HG02759 (cell line): Measurements from ENCODE around the gene PCDHGA6.
A peak's percentile ranks its signal among the peaks of the same experiment; 100 is the strongest.
"Not testable (repeated sequence)": the region's sequence is repeated elsewhere in the genome, so short reads cannot be mapped to it uniquely, and the experiment has no call there.

Source experiments
- ATAC-seq: cut with Tn5 transposase; IDR thresholded peaks from one replicate; pipeline ENCODE4 v1.9.1; 2021; ENCODE audit warnings: mild to moderate bottlenecking, moderate library complexity; ENCODE audit not compliant: unreplicated experiment

The PCDHGA6 gene

DNA sequence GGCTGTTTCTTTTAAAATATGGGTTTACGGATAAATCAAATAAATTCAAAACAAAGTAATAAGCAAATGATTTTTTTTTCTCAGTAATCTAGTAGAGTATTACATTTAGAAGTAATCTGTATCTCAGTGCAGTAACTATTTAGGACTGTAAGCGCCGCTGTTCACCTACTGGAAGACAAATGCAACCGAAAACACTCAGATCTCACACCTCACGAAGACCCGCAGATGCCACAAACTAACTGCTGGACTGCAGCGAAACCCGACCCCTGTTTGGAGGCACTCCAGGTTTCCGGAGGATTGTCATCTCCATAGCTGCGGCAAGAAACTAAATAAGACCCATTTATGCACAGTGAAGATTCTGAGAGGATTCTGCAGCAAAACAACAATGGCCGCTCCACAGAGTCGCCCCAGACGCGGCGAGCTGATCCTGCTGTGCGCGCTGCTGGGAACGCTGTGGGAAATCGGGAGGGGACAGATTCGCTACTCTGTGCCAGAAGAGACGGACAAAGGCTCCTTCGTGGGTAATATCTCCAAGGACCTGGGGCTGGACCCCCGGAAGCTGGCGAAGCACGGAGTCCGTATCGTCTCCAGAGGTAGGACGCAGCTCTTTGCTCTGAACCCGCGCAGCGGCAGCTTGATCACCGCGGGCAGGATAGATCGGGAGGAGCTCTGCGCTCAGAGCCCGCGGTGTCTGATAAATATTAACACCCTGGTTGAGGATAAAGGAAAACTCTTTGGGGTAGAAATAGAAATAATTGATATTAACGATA, 18.9 kb downstream of the PCDHGA6 start, which contains the start of gene PCDHGA8:
PCDHGA8 (plus strand) TSS at position 205 of the 770 bp plus-strand sequence; CDS start at position 386, 181 bp downstream.
- no peak for ATAC-seq

DNA sequence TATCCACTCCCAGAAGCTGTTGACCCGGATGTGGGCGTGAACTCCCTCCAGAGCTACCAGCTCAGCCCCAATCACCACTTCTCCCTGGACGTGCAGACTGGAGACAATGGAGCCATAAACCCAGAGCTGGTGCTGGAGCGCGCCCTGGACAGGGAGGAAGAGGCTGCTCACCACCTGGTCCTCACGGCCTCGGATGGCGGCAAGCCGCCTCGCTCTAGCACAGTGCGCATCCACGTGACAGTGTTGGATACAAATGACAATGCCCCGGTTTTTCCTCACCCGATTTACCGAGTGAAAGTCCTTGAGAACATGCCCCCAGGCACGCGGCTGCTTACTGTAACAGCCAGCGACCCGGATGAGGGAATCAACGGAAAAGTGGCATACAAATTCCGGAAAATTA, 19.6 kb downstream of the PCDHGA6 start:
- ATAC-seq = no peak

DNA sequence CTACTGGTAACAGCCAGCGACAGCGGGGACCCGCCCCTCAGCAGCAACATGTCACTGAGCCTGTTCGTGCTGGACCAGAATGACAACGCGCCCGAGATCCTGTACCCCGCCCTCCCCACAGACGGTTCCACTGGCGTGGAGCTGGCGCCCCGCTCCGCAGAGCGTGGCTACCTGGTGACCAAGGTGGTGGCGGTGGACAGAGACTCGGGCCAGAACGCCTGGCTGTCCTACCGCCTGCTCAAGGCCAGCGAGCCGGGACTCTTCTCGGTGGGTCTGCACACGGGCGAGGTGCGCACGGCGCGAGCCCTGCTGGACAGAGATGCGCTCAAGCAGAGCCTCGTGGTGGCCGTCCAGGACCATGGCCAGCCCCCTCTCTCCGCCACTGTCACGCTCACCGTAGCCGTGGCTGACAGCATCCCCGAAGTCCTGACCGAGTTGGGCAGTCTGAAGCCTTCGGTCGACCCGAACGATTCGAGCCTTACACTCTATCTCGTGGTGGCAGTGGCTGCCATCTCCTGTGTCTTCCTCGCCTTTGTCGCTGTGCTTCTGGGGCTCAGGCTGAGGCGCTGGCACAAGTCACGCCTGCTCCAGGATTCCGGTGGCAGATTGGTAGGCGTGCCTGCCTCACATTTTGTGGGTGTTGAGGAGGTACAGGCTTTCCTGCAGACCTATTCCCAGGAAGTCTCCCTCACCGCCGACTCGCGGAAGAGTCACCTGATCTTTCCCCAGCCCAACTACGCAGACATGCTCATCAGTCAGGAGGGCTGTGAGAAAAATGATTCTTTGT, 20.9 kb downstream of the PCDHGA6 start:
- ATAC-seq = not testable (repeated sequence)

DNA sequence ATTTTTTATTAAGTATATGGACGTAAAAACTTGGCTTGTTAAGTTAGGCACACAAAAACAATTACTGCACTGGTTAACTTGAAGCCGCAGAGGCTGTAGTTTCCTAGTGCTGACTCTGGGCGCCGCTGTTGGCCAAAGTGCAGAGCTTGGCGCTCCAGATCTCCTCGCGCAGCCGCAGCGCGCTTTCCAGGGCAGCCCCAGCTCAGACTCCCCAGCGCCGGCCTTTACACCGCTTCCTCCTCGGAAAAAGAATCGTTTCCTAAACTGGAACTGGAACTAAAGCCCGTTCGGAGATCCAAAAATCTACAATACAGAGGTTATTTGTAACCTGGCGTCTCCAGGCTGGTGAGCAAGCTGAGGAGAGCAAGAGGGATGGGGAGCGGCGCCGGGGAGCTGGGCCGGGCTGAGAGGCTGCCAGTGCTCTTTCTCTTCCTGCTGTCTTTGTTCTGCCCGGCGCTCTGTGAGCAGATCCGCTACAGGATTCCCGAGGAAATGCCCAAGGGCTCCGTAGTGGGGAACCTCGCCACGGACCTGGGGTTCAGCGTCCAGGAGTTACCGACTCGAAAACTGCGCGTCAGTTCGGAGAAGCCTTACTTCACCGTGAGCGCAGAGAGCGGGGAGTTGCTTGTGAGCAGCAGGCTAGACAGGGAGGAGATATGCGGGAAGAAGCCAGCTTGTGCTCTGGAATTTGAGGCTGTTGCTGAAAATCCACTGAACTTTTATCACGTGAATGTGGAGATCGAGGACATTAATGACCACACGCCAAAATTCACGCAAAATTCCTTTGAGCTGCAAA, 24.3 kb downstream of the PCDHGA6 start, which contains the start of gene PCDHGB5:
PCDHGB5 (plus strand) TSS at position 192 of the 796 bp plus-strand sequence; CDS start at position 373, 181 bp downstream.
- peak; percentile 98 for ATAC-seq

DNA sequence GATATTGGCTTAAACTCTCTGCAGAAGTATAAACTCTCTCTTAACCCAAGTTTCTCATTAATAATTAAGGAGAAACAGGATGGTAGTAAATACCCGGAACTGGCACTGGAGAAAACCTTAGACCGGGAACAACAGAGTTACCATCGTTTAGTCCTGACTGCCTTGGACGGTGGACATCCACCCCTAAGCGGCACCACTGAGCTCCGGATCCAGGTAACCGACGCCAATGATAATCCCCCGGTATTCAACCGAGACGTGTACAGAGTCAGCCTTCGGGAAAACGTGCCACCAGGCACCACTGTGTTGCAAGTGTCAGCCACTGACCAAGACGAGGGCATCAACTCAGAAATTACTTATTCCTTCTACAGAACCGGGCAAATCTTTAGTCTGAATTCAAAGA, 24.9 kb downstream of the PCDHGA6 start:
- ATAC-seq = no peak

DNA sequence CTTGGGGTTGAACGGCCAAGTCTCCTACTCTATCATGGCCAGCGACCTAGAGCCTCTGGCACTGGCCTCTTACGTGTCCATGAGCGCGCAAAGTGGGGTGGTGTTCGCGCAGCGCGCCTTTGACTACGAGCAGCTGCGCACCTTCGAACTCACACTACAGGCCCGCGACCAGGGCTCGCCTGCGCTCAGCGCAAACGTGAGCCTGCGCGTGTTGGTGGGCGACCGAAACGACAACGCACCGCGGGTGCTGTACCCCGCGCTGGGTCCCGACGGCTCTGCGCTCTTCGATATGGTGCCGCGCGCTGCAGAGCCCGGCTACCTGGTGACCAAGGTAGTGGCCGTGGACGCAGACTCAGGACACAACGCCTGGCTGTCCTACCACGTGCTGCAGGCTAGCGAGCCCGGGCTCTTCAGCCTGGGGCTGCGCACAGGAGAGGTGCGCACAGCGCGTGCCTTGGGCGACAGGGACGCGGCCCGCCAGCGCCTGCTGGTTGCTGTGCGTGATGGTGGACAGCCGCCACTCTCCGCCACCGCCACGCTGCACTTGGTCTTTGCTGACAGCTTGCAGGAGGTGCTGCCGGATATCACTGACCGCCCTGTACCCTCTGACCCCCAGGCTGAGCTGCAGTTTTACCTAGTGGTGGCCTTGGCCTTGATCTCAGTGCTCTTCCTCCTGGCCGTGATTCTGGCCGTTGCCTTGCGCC, 26.0 kb downstream of the PCDHGA6 start:
- ATAC-seq = no peak

DNA sequence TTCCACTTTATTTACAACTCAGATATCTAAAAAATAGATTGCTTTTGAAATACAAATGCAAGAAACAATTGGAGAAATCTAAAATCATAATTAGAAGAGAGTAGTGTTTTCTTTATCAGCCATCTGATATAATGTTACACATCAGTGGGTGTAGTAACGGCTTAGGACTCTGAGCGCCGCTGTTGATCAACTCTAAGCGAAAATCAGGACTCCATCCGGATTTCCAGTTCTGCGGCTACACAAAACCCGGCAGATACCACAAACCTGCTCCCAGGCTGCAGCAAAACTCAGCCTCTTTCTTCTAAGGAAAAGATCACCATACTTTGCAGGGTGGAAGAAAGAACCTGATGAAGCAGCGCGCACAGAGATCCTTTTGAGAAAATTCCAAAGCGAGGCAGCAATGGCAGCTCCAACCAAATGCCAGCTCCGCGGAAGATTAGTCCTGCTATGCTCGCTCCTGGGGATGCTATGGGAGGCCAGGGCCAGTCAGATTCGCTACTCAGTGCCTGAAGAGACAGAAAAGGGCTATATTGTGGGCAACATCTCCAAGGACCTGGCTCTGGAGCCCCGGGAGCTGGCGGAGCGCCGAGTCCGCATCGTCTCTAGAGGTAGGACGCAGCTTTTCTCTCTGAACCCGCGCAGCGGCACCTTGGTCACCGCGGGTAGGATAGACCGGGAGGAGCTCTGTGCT, 29.0 kb downstream of the PCDHGA6 start, which contains the start of gene PCDHGA9:
PCDHGA9 (plus strand) TSS at position 226 of the 691 bp plus-strand sequence; CDS start at position 401, 175 bp downstream.
- no peak for ATAC-seq

DNA sequence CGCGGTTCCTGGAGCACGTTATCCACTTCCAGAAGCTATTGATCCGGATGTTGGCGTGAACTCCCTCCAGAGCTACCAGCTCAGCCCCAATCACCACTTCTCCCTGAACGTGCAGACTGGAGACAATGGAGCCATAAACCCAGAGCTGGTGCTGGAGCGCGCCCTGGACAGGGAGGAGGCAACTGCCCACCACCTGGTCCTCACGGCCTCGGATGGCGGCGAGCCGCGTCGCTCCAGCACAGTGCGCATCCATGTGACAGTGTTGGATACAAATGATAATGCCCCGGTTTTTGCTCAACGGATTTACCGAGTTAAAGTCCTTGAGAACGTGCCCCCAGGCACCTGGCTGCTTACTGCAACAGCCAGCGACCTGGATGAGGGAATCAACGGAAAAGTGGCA, 29.7 kb downstream of the PCDHGA6 start:
- ATAC-seq = no peak

DNA sequence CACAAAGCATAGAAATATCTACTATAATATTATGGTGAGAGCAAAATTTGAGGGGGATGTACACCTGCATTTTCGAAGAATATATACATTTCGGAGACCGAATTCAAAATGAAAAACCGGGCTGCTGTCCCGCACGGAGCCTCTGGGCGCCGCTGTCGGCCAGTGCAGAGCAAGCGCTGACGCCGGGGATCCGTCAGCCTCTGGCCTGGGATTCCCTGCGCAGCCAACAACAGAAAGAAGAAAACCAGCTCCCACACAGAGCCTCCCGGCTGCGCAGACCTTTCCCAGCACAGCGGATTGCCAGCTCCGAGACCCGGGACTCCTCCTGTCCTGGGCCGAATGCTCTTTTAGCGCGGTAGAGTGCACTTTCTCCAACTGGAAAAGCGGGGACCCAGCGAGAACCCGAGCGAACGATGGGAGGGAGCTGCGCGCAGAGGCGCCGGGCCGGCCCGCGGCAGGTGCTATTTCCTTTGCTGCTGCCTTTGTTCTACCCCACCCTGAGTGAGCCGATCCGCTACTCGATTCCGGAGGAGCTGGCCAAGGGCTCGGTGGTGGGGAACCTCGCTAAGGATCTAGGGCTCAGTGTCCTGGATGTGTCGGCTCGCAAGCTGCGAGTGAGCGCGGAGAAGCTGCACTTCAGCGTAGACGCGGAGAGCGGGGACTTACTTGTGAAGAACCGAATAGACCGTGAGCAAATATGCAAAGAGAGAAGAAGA, 34.3 kb downstream of the PCDHGA6 start, which contains the start of gene PCDHGB6:
PCDHGB6 (plus strand) TSS at position 232 of the 716 bp plus-strand sequence; CDS start at position 414, 182 bp downstream.
- peak; percentile 65 for ATAC-seq

DNA sequence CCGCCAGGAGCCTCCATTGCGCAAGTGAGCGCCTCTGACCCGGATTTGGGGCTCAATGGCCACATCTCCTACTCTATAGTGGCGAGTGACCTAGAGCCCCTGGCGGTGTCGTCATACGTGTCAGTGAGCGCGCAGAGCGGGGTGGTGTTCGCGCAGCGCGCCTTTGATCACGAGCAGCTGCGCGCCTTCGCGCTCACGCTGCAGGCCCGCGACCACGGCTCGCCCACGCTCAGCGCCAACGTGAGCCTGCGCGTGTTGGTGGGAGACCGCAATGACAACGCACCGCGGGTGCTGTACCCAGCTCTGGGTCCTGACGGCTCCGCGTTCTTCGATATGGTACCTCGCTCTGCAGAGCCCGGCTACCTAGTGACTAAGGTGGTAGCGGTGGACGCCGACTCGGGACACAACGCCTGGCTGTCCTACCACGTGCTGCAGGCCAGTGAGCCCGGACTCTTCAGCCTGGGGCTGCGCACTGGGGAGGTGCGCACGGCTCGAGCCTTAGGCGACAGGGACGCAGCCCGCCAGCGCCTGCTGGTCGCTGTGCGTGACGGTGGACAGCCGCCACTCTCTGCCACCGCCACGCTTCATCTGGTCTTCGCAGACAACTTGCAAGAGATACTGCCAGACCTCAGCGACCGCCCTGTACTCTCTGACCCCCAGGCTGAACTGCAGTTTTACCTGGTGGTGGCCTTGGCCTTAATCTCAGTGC, 36.1 kb downstream of the PCDHGA6 start:
- ATAC-seq = no peak

DNA sequence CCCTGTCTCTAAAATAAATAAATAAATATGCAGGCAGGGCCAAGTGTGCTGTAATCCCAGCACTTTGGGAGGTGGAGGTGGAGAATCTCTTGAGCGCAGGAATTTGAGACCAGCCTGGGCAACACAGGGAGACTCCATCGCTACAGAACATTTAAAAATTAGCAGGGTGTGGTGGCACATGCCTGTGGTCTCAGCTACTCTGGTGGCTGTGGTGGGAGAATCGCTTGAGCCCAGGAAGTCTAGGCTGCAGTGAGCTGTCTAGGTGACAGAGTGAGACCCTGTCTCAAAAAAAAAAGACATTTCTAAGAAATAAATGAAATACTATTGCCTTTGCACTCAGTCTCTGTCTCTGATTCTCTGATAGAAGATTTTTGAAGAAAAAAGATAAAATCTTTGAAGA, 37.9 kb downstream of the PCDHGA6 start:
- ATAC-seq = no peak

DNA sequence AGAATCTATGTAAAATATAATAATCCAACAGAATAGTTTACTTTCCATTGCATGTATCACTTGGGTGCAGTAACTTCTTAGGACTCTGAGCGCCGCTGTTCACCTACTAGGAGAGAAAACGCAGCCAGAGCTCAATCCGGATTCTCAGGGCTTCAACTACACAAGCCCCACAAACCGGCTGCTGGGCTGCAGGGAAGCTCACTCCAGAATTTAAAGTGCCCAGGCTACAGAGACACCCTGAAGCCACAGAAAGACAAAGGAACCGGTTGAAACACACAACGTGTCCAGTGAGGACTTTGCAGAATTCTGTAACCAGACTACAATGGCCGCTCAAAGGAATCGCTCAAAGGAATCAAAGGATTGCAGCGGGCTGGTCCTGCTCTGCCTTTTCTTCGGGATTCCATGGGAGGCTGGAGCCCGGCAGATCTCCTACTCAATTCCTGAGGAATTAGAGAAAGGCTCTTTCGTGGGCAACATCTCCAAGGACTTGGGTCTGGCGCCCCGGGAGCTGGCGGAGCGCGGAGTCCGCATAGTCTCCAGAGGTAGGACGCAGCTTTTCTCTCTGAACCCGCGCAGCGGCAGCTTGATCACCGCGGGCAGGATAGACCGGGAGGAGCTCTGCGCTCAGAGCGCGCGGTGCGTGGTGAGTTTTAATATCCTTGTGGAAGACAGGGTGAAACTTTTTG, 39.3 kb downstream of the PCDHGA6 start, which contains the start of gene PCDHGA10:
PCDHGA10 (plus strand) TSS at position 134 of the 686 bp plus-strand sequence; CDS start at position 323, 189 bp downstream.
- ATAC-seq = peak; percentile 79

DNA sequence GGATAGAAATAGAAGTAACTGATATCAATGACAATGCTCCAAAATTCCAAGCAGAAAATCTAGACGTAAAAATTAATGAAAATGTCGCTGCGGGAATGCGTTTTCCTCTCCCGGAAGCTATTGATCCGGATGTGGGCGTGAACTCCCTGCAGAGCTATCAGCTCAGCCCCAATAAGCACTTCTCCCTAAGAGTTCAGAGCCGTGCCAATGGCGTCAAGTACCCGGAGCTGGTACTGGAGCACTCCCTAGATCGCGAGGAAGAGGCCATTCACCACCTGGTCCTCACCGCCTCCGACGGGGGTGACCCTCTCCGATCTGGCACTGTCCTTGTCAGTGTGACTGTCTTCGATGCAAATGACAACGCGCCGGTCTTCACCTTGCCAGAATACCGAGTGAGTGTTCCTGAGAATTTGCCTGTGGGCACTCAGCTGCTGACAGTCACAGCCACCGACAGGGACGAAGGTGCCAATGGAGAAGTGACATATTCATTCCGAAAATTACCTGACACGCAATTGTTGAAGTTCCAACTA, 39.9 kb downstream of the PCDHGA6 start:
- ATAC-seq = peak; percentile 34

DNA sequence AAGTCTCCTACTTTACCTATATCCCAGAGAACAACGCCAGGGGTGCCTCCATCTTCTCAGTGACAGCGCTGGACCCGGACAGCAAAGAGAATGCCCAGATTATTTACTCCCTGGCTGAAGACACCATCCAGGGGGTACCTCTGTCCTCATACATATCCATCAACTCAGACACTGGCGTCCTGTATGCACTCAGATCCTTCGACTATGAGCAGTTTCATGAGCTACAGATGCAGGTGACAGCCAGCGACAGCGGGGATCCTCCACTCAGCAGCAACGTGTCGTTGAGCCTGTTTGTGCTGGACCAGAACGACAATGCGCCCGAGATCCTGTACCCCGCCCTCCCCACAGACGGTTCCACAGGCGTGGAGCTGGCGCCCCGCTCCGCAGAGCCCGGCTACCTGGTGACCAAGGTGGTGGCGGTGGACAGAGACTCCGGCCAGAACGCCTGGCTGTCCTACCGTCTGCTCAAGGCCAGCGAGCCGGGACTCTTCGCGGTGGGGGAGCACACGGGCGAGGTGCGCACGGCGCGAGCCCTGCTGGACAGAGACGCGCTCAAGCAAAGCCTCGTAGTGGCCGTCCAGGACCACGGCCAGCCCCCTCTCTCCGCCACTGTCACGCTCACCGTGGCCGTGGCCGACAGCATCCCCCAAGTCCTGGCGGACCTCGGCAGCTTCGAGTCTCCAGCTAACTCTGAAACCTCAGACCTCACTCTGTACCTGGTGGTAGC, 41.0 kb downstream of the PCDHGA6 start:
- ATAC-seq = not testable (repeated sequence)

DNA sequence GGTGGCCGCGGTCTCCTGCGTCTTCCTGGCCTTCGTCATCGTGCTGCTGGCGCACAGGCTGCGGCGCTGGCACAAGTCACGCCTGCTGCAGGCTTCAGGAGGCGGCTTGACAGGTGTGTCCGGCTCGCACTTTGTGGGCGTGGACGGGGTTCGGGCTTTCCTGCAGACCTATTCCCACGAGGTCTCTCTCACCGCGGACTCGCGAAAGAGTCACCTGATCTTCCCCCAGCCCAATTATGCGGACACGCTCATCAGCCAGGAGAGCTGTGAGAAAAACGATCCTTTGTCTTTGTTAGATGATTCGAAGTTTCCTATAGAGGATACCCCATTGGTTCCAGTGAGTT, 41.6 kb downstream of the PCDHGA6 start:
- not testable (repeated sequence) for ATAC-seq

DNA sequence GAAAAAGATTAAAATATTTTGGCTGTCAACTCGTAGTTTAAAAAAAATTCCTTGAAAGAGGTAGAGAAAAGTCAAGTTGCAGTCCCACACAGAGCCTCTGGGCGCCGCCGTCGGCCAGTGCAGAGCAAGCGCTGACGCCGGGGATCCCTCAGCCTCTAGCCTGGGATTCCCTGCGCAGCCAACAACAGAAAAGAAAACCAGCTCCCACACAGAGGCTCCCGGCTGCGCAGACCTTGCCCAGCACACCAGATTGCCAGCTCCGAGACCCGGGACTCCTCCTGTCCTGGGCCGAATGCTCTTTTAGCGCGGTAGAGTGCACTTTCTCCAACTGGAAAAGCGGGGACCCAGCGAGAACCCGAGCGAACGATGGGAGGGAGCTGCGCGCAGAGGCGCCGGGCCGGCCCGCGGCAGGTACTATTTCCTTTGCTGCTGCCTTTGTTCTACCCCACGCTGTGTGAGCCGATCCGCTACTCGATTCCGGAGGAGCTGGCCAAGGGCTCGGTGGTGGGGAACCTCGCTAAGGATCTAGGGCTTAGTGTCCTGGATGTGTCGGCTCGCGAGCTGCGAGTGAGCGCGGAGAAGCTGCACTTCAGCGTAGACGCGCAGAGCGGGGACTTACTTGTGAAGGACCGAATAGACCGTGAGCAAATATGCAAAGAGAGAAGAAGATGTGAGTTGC, 43.9 kb downstream of the PCDHGA6 start, which contains the start of gene PCDHGB7:
PCDHGB7 (plus strand) TSS at position 184 of the 679 bp plus-strand sequence; CDS start at position 367, 183 bp downstream.
- peak; percentile 74 for ATAC-seq
